ENCODE measurements around the gene MAP3K5.

GRCh38 chr6:136521911-136522310 lies 270.4 kb downstream of the MAP3K5 start:
- no peak for TF ChIP-seq CTCF (IDR thresholded peaks at IDR 0.05; ENCODE audit: insufficient read depth, low read depth, low read length)
- no peak for TF ChIP-seq EZH2 (IDR thresholded peaks at IDR 0.05; ENCODE audit: insufficient read depth, low read length)
